H1 (cell line): ENCODE results near the gene MFRP. TPM values are rescaled to one million over a fixed set of nuclear protein-coding genes. Genes with fewer than 3 reads are reported as not detected.

Experiments used
- CTCF ChIA-PET: fragments of 300-600 bp; sonication (Branson Sonifier 250); formaldehyde crosslinking; loops from one replicate; lab custom pipeline; 2021; ENCODE audit not compliant: partially characterized antibody; lab: Charles Lee
- POLR2A ChIA-PET: fragments of 300-600 bp; sonication (Branson Sonifier 250); formaldehyde crosslinking; loops from one replicate; lab custom pipeline; 2021; ENCODE audit warnings: inconsistent platforms; ENCODE audit not compliant: partially characterized antibody; lab: Charles Lee
- DNase-seq, 2 experiments: peaks; one replicate each; pipeline versions ENCODE4 v3.0.0 to v3.0.0-alpha.2; 2010 to 2022; ENCODE audit warnings: low spot score in 2 of 2, low read depth in 1 of 2, mixed read lengths in 1 of 2
- FAIRE-seq: peaks from 2 replicates; lab custom pipeline; 2011; peaks lifted over from hg19 to GRCh38; lab: Jason Lieb, UNC
- H2AFZ ChIP-seq: 2 replicates; pipeline ENCODE4 v1.8.1; 2012; ENCODE audit warnings: low read length, inconsistent platforms
- H2AK5ac ChIP-seq: 2 replicates; pipeline ENCODE4 v1.6.1; 2013; ENCODE audit warnings: low read depth, low read length
- H2BK120ac ChIP-seq: replicated peaks from 2 replicates; pipeline ENCODE3; 2013; ENCODE audit warnings: low read depth, low read length, inconsistent platforms
- H2BK12ac ChIP-seq: 2 replicates; pipeline ENCODE4 v1.6.1; 2013; ENCODE audit warnings: low read depth, low read length
- H2BK15ac ChIP-seq: 2 replicates; pipeline ENCODE4 v1.6.1; 2013; ENCODE audit warnings: low read length
- H2BK20ac ChIP-seq: 2 replicates; pipeline ENCODE4 v1.6.1; 2013; ENCODE audit warnings: low read length
- H2BK5ac ChIP-seq: 2 replicates; pipeline ENCODE4 v1.6.1; 2013; ENCODE audit warnings: low read depth, low read length
- H3K14ac ChIP-seq: 2 replicates; pipeline ENCODE4 v1.6.1; 2013; ENCODE audit warnings: inconsistent platforms; ENCODE audit not compliant: insufficient read length
- H3K18ac ChIP-seq: 2 replicates; pipeline ENCODE4 v1.6.1; 2013; ENCODE audit warnings: low read length; ENCODE audit errors: extremely low read depth
- H3K23ac ChIP-seq: 2 replicates; pipeline ENCODE4 v1.6.1; 2013; ENCODE audit warnings: inconsistent platforms; ENCODE audit not compliant: insufficient read length
- H3K23me2 ChIP-seq: 2 replicates; pipeline ENCODE4 v1.6.1; 2013; ENCODE audit warnings: low read depth, low read length
- H3K27ac ChIP-seq: 2 replicates; pipeline ENCODE4 v1.6.1; 2011; ENCODE audit warnings: low read depth, low read length, inconsistent platforms
- H3K27me3 ChIP-seq, 4 experiments: replicated peaks in 1 of 4; 1 replicate in 1 of 4; 2 replicates in 3 of 4; pipeline versions ENCODE4 v1.6.1 to v1.8.1; 2011 to 2013; ENCODE audit warnings: low read length in 3 of 4, mild to moderate bottlenecking in 3 of 4, inconsistent platforms in 2 of 4, mixed read lengths in 2 of 4, moderate library complexity in 1 of 4; ENCODE audit not compliant: control insufficient read depth in 3 of 4, insufficient read depth in 3 of 4; ENCODE audit errors: extremely low read depth in 1 of 4
- H3K36me3 ChIP-seq, 4 experiments: 2 replicates each; pipeline versions ENCODE4 v1.6.1 to v1.8.1; 2011 to 2013; ENCODE audit warnings: mild to moderate bottlenecking in 4 of 4, low read length in 3 of 4, moderate library complexity in 2 of 4, control low read depth in 1 of 4, inconsistent platforms in 1 of 4; ENCODE audit not compliant: insufficient read depth in 4 of 4, control insufficient read depth in 2 of 4
- H3K4ac ChIP-seq: replicated peaks from 2 replicates; pipeline ENCODE3; 2013; ENCODE audit warnings: low read length, low read depth, mixed read lengths, inconsistent platforms; ENCODE audit not compliant: insufficient read length
- H3K4me1 ChIP-seq, 4 experiments: replicated peaks in 1 of 4; 1 replicate in 1 of 4; 2 replicates in 3 of 4; pipeline versions ENCODE4 v1.6.1 to v1.8.1; 2011 to 2013; ENCODE audit warnings: low read length in 3 of 4, inconsistent platforms in 2 of 4, mixed read lengths in 1 of 4; ENCODE audit not compliant: insufficient read depth in 4 of 4, control insufficient read depth in 3 of 4
- H3K4me2 ChIP-seq, 2 experiments: 2 replicates each; pipeline versions ENCODE4 v1.6.1 to v1.8.1; 2011 to 2013; ENCODE audit warnings: low read depth in 2 of 2, low read length in 2 of 2, control low read depth in 1 of 2, inconsistent platforms in 1 of 2, mild to moderate bottlenecking in 1 of 2; ENCODE audit not compliant: insufficient read depth in 1 of 2
- H3K4me3 ChIP-seq, 4 experiments: fragments of 200-600, 300-600 bp in 1 of 4; sonication (generic), shearing (Covaris generic), sonication (Bioruptor Twin) in 1 of 4; 2 replicates each; pipeline versions ENCODE4 v1.5.1 to v1.8.1; 2011 to 2016; ENCODE audit warnings: low read length in 4 of 4, low read depth in 3 of 4, control low read depth in 2 of 4, inconsistent platforms in 2 of 4, mild to moderate bottlenecking in 2 of 4, mixed read lengths in 1 of 4, moderate library complexity in 1 of 4; ENCODE audit not compliant: insufficient read depth in 2 of 4; ENCODE audit errors: extremely low read depth in 1 of 4
- H3K56ac ChIP-seq: replicated peaks from 2 replicates; pipeline ENCODE3; 2013; ENCODE audit warnings: low read depth, mild to moderate bottlenecking, mixed read lengths, low read length, inconsistent platforms; ENCODE audit not compliant: insufficient read length
- H3K79me1 ChIP-seq: 2 replicates; pipeline ENCODE4 v1.6.1; 2013; ENCODE audit warnings: low read depth, low read length, control low read depth
- H3K79me2 ChIP-seq, 2 experiments: 2 replicates each; pipeline versions ENCODE4 v1.6.1 to v1.8.1; 2012 to 2013; ENCODE audit warnings: low read length in 2 of 2, mild to moderate bottlenecking in 2 of 2, inconsistent platforms in 1 of 2; ENCODE audit not compliant: insufficient read depth in 2 of 2, control insufficient read depth in 1 of 2
- H3K9ac ChIP-seq, 4 experiments: replicated peaks in 1 of 4; 1 replicate in 1 of 4; 2 replicates in 3 of 4; pipeline versions ENCODE4 v1.6.1 to v1.8.1; 2011 to 2013; ENCODE audit warnings: low read depth in 3 of 4, low read length in 3 of 4, control low read depth in 2 of 4, mild to moderate bottlenecking in 2 of 4, moderate library complexity in 2 of 4, inconsistent platforms in 1 of 4; ENCODE audit errors: extremely low read depth in 1 of 4
- H3K9me3 ChIP-seq, 2 experiments: 2 replicates each; pipeline versions ENCODE4 v1.6.1 to v1.8.1; 2012 to 2013; ENCODE audit warnings: mild to moderate bottlenecking in 2 of 2, moderate library complexity in 2 of 2, control low read depth in 1 of 2, inconsistent platforms in 1 of 2, low read depth in 1 of 2, low read length in 1 of 2, mixed read lengths in 1 of 2; ENCODE audit not compliant: insufficient read depth in 2 of 2
- H4K20me1 ChIP-seq, 2 experiments: replicated peaks in 1 of 2; 2 replicates each; pipeline versions ENCODE3 to v1.8.1; 2011 to 2013; ENCODE audit warnings: inconsistent platforms in 2 of 2, low read length in 2 of 2, mild to moderate bottlenecking in 1 of 2; ENCODE audit not compliant: insufficient read depth in 2 of 2, control insufficient read depth in 1 of 2
- H4K5ac ChIP-seq: 2 replicates; pipeline ENCODE4 v1.6.1; 2013; ENCODE audit warnings: low read length, low read depth, mixed read lengths, inconsistent platforms; ENCODE audit not compliant: insufficient read length
- H4K8ac ChIP-seq: 2 replicates; pipeline ENCODE4 v1.8.0; 2013; ENCODE audit warnings: mild to moderate bottlenecking, moderate library complexity, low read length, inconsistent platforms; ENCODE audit not compliant: insufficient read depth; ENCODE audit errors: extremely low read depth
- H4K91ac ChIP-seq: replicated peaks from 2 replicates; pipeline ENCODE3; 2013; ENCODE audit warnings: low read length, mixed read lengths, inconsistent platforms; ENCODE audit not compliant: insufficient read length
- CBX8 ChIP-seq: fragments of 300-800, 300-1000 bp; sonication (generic); IDR thresholded peaks from 2 replicates; pipeline ENCODE4 v1.7.1; 2016; ENCODE audit warnings: low read depth, low read length, borderline replicate concordance
- CEBPB ChIP-seq: IDR thresholded peaks from 2 replicates; pipeline ENCODE4 v1.6.1; 2012; ENCODE audit warnings: low read depth, low read length
- KDM4A ChIP-seq: IDR thresholded peaks from one replicate; pipeline ENCODE4 v1.7.1; 2012; ENCODE audit warnings: low read depth, mild to moderate bottlenecking, moderate library complexity, low read length, inconsistent platforms; ENCODE audit not compliant: severe bottlenecking
- KDM5A ChIP-seq: fragments of 200-600 bp; IDR thresholded peaks from 2 replicates; pipeline ENCODE4 v1.7.1; 2012; ENCODE audit warnings: mild to moderate bottlenecking, low read length, inconsistent platforms, mixed read lengths
- POLR2AphosphoS5 ChIP-seq: IDR thresholded peaks from 2 replicates; pipeline ENCODE4 v1.6.1; 2011; ENCODE audit warnings: low read depth, low read length
- WGBS, 2 experiments: shearing (Covaris generic) in 1 of 2; methylation state at CpG; one replicate each; pipeline versions ENCODE4 v1.1.6 to v1.1.7; 2013 to 2015; ENCODE audit warnings: low lambda C conversion rate in 2 of 2, mixed read lengths in 2 of 2, inconsistent platforms in 1 of 2, low coverage in 1 of 2, missing lambda C conversion rate in 1 of 2; ENCODE audit not compliant: insufficient replicate concordance in 2 of 2, insufficient coverage in 1 of 2, insufficient read length in 1 of 2; ENCODE audit errors: extremely low coverage in 1 of 2, missing lambda C conversion rate in 1 of 2; 5-methylcytosine and 5-hydroxymethylcytosine counted together
- polyA plus RNA-seq, 7 experiments: library from polyadenylated mRNA; depleted of rRNA in 3 of 7; stranded (reverse) in 5 of 7; unstranded in 2 of 7; fragments of >200 nt in 5 of 7; fragments of 200-250 nt in 2 of 7; gene quantifications; 1 replicate in 5 of 7; 2 replicates in 1 of 7; 4 replicates in 1 of 7; pipeline versions ENCODE4 v1.2.1 to v1.2.3, GENCODE V29; 2011 to 2013; ENCODE audit warnings: missing spikeins in 2 of 7, mixed read lengths in 2 of 7
- total RNA-seq: library from RNA; stranded (reverse); fragmentation: NEBNext Ultra II Directional; extraction: Animal tissue kit (Norgen Biotek cat#: 25700); gene quantifications from 2 replicates; pipeline ENCODE4 v1.2.1, GENCODE V29; 2021
- TF ChIP-seq, protein P1 (sequence below): IDR thresholded peaks from 2 replicates; pipeline ENCODE4 v1.6.1; 2012; ENCODE audit warnings: low read length, inconsistent platforms

Gene MFRP
- total and polyA plus RNA-seq, 2 of the 8 experiments (the other 6 are each of a cell fraction or from before 2014, with no cell fraction given), result 0.02 TPM; not detected in 1

DNA sequence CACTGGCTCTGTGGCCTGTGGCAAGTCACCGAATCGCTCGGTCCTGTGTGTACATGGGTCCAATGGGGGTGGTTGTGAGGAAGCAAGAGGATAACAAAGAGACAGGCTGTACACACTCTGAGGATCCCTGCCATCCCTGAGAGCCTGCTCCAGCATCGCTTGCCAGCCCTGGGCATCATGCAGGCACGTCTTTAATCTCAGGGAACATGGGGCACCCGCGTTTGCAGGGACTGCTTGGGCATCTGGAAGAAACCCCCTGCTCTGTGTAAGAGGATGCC lies 4.5 kb downstream of the MFRP start:
- Histone ChIP-seq H2BK20ac (no peak overlapping the region), H3K27me3 (peaks cover 12 to 44% (median 33%) of the 10 kb centered on the region in 4 experiments), H3K23me2 (peaks cover 17% of the 10 kb centered on the region; the same call in 1 of the 2 replicates), H3K4ac (no peak overlapping the region), H3K9me3 (no peaks in the 10 kb centered on the region), H4K20me1 (peaks cover 3 to 9% of the 10 kb centered on the region in 2 experiments), H3K79me1 (peaks cover under 1% of the 10 kb centered on the region; the same call in 1 of the 2 replicates), H4K5ac (no peak overlapping the region), H2AFZ (no peak overlapping the region), H3K4me2 (0 out of 4 replicates have a peak overlapping the region, but pooled peaks of 1 of the 2 experiments have one; percentile 56), H3K56ac (no peak overlapping the region), H2BK12ac (no peak overlapping the region), H3K36me3 (no peaks in the 10 kb centered on the region), H3K4me1 (peaks cover 5 to 29% (median 20%) of the 10 kb centered on the region in 4 experiments), H4K91ac (peak overlapping the region; percentile 62), H3K79me2 (peaks cover 0 to 2% of the 10 kb centered on the region in 2 experiments; a peak in 1 of 4 replicates), H3K27ac (no peak overlapping the region), H2BK120ac (no peak overlapping the region), H2BK15ac (peak overlapping the region; percentile 92; the same call in 1 of the 2 replicates), H3K18ac (no peak overlapping the region; the same call in 1 of the 2 replicates), H3K4me3 (no peak overlapping the region), H3K14ac (no peak overlapping the region), H2AK5ac (peak overlapping the region; percentile 57; the same call in 1 of the 2 replicates), H4K8ac (no peak overlapping the region; the same call in 1 of the 2 replicates), H3K23ac (no peak overlapping the region), H2BK5ac (no peak overlapping the region), H3K9ac (no peak overlapping the region)
- WGBS, 2 experiments, result 95% methylated on average over 7 of the region's 7 CpGs; no CpG with 5 or more reads in 1 of the 2 experiments
- TF ChIP-seq, protein P1, sequence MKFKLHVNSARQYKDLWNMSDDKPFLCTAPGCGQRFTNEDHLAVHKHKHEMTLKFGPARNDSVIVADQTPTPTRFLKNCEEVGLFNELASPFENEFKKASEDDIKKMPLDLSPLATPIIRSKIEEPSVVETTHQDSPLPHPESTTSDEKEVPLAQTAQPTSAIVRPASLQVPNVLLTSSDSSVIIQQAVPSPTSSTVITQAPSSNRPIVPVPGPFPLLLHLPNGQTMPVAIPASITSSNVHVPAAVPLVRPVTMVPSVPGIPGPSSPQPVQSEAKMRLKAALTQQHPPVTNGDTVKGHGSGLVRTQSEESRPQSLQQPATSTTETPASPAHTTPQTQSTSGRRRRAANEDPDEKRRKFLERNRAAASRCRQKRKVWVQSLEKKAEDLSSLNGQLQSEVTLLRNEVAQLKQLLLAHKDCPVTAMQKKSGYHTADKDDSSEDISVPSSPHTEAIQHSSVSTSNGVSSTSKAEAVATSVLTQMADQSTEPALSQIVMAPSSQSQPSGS, result no peak
- no peak for TF ChIP-seq CEBPB
- TF ChIP-seq KDM4A, result no peak
- no peak for TF ChIP-seq POLR2AphosphoS5
- no peak for TF ChIP-seq CBX8
- no peak for TF ChIP-seq KDM5A
- CTCF ChIA-PET, result interaction anchor here (0.6 to 20.0 kb wide), 8 partner anchors 8 to 189 kb away, joined by 3 to 463 read pairs (median 22); partner anchors contain the start of genes MCAM and USP2
- DNase-seq, result no peak
- FAIRE-seq, result no peak
- POLR2A ChIA-PET, result interaction anchor here (1.3 to 2.5 kb wide), 3 partner anchors 20 to 75 kb away, joined by 3 to 12 read pairs (median 3); partner anchors contain the start of gene MCAM
